CD4-positive, alpha-beta memory T cell (primary cell): Measurements from ENCODE around the gene GUCA1A. TPM values are rescaled to one million over a fixed set of nuclear protein-coding genes. Genes with fewer than 3 reads are reported as not detected.
"Not testable (repeated sequence)": the region's sequence is repeated elsewhere in the genome, so short reads cannot be mapped to it uniquely, and the experiment has no call there.

Experiments
- CTCF ChIA-PET: fragments of 350-600 bp; sonication (Branson Sonifier 250); formaldehyde crosslinking; loops from one replicate; lab custom pipeline; 2021; ENCODE audit warnings: inconsistent platforms; ENCODE audit not compliant: partially characterized antibody; lab: Charles Lee
- POLR2A ChIA-PET: fragments of 350-600 bp; sonication (Branson Sonifier 250); formaldehyde crosslinking; loops from one replicate; lab custom pipeline; 2021; ENCODE audit not compliant: partially characterized antibody; lab: Charles Lee
- DNase-seq, 5 donors: peaks; one replicate each; pipeline versions ENCODE4 v3.0.0 to v3.0.0-alpha.2; 2020 to 2022; ENCODE audit warnings: mixed read lengths in 1 of 5
- H3K27ac ChIP-seq: one replicate; pipeline ENCODE4 v1.7.0; 2013; ENCODE audit warnings: low read depth, low read length
- H3K27me3 ChIP-seq: 2 replicates; pipeline ENCODE4 v1.7.0; 2013; ENCODE audit warnings: mild to moderate bottlenecking, low read length, moderate library complexity; ENCODE audit not compliant: insufficient read depth
- H3K36me3 ChIP-seq: 2 replicates; pipeline ENCODE4 v1.7.0; 2013; ENCODE audit warnings: mild to moderate bottlenecking, low read length, moderate library complexity; ENCODE audit not compliant: insufficient read depth
- H3K4me1 ChIP-seq: 2 replicates; pipeline ENCODE4 v1.7.0; 2013; ENCODE audit warnings: mild to moderate bottlenecking, low read length, moderate library complexity; ENCODE audit not compliant: insufficient read depth
- H3K4me3 ChIP-seq, 2 donors: one replicate each; pipeline ENCODE4 v1.7.0; 2013; ENCODE audit warnings: low read length in 2 of 2, mild to moderate bottlenecking in 1 of 2
- H3K9me3 ChIP-seq, 2 donors: one replicate each; pipeline ENCODE4 v1.7.0; 2013; ENCODE audit warnings: low read length in 2 of 2, control low read depth in 1 of 2; ENCODE audit not compliant: control insufficient read depth in 1 of 2
- H3K27ac Mint-ChIP-seq, 7 donors: one replicate each; pipeline ENCODE4 v1.8.0; 2020 to 2021; ENCODE audit warnings: mixed read lengths in 7 of 7, mild to moderate bottlenecking in 6 of 7, inconsistent platforms in 3 of 7, moderate library complexity in 3 of 7
- H3K27me3 Mint-ChIP-seq, 2 donors: one replicate each; pipeline ENCODE4 v1.8.0; 2020 to 2021; ENCODE audit warnings: mixed read lengths in 2 of 2
- H3K36me3 Mint-ChIP-seq, 2 donors: one replicate each; pipeline ENCODE4 v1.8.0; 2020 to 2021; ENCODE audit warnings: mixed read lengths in 2 of 2, inconsistent platforms in 1 of 2, mild to moderate bottlenecking in 1 of 2
- H3K4me1 Mint-ChIP-seq, 4 donors: one replicate each; pipeline ENCODE4 v1.8.0; 2020 to 2021; ENCODE audit warnings: mixed read lengths in 4 of 4, mild to moderate bottlenecking in 1 of 4
- H3K4me3 Mint-ChIP-seq, 8 donors: one replicate each; pipeline ENCODE4 v1.8.0; 2020 to 2021; ENCODE audit warnings: mixed read lengths in 8 of 8, mild to moderate bottlenecking in 7 of 8, moderate library complexity in 6 of 8, inconsistent platforms in 3 of 8
- H3K9me3 Mint-ChIP-seq, 8 donors: one replicate each; pipeline ENCODE4 v1.8.0; 2020 to 2021; ENCODE audit warnings: mixed read lengths in 8 of 8, mild to moderate bottlenecking in 5 of 8, inconsistent platforms in 3 of 8, moderate library complexity in 1 of 8
- intact Hi-C: fragments of 100-400 bp; cut with micrococcal nuclease; formaldehyde crosslinking; loops from one replicate; pipeline ENCODE4 v1.15.1; 2023
- polyA plus RNA-seq, 2 donors: library from polyadenylated mRNA; unstranded; fragments of 300-500 nt; fragmentation: Illumina TruSeq; gene quantifications; one replicate each; pipeline ENCODE4 v1.2.3, GENCODE V29; 2021
- total RNA-seq, 2 experiments: library from RNA; stranded (reverse); gene quantifications; one replicate each; pipeline ENCODE4 v1.2.3, GENCODE V29; 2021

Gene GUCA1A
- total and polyA plus RNA-seq, 4 experiments from 2014 or later, result not detected

DNA sequence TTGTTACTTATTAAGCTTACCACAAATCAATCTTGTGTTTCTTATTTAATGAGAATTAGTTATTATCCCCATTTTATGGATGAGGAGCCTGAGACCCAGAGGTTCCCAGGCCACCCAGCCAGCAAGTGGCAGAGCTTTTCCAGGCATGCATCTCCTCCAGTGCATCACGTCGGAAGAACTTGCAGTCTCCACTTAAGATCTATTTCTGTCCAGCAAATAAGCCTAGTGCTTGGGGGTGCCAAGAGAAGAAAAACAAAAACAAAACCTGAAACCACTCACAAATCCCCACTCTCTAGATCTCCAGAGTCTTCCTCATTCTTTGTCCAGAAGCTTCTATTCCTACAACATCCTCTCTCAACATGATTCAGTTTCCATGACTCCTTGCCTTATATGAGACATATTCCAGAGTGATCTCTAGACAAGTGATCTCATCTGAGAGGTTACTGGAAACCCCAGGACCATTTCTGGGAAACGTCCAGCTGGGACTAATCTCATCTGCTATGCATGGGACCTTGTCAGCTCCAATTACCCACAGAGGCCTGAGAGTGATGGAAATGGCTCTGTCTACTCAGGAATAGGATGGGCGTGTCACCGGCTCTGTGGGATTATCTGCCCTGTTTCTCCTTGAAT, 17.5 kb downstream of the GUCA1A start:
- POLR2A ChIA-PET, result no interaction called here
- CTCF ChIA-PET, result interaction anchor here (1.3 kb wide), 1 partner anchor 357 kb away, joined by 4 read pairs; no protein-coding TSS in a partner anchor
- intact Hi-C loops, result no loop called here
- H3K27ac Mint-ChIP-seq, result no peak overlapping the region
- H3K9me3 Mint-ChIP-seq, result no peaks in the 10 kb centered on the region
- no peak for DNase-seq
- no peak overlapping the region for H3K4me3 Mint-ChIP-seq
- H3K36me3 Mint-ChIP-seq, result peaks cover 0 to 4% of the 10 kb centered on the region in 2 donors
- no peaks in the 10 kb centered on the region for H3K36me3 ChIP-seq
- H3K27me3 ChIP-seq, result no peaks in the 10 kb centered on the region
- H3K4me1 Mint-ChIP-seq, result no peaks in the 10 kb centered on the region
- H3K27ac ChIP-seq, result no peak overlapping the region
- H3K4me1 ChIP-seq, result no peaks in the 10 kb centered on the region
- H3K4me3 ChIP-seq, result no peak overlapping the region
- H3K27me3 Mint-ChIP-seq, result no peaks in the 10 kb centered on the region
- no peaks in the 10 kb centered on the region for H3K9me3 ChIP-seq

DNA sequence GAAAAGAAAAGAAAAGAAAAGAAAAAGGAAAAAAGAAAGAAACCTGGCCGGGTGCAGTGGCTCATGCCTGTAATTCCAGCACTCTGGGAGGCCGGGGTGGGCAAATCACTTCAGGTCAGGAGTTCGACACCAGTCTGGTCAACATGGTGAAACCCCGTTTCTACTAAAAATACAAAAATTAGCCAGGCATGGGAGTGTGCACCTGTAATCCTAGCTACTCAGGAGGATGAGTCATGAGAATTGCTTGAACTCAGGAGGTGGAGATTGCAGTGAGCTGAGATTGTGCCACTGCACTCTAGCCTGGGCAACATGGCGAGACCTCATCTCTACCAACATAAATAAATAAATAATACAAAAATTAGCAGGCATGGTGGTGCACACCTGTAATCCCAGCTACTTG, 19.2 kb downstream of the GUCA1A start:
- H3K4me3 ChIP-seq, H3K27ac ChIP-seq, H3K4me1 ChIP-seq, CTCF ChIA-PET, H3K4me1 Mint-ChIP-seq, H3K27me3 Mint-ChIP-seq, H3K27me3 ChIP-seq, intact Hi-C loops, H3K36me3 Mint-ChIP-seq, H3K9me3 ChIP-seq, H3K4me3 Mint-ChIP-seq, H3K9me3 Mint-ChIP-seq, DNase-seq, H3K27ac Mint-ChIP-seq, H3K36me3 ChIP-seq, POLR2A ChIA-PET: not testable (repeated sequence)

DNA sequence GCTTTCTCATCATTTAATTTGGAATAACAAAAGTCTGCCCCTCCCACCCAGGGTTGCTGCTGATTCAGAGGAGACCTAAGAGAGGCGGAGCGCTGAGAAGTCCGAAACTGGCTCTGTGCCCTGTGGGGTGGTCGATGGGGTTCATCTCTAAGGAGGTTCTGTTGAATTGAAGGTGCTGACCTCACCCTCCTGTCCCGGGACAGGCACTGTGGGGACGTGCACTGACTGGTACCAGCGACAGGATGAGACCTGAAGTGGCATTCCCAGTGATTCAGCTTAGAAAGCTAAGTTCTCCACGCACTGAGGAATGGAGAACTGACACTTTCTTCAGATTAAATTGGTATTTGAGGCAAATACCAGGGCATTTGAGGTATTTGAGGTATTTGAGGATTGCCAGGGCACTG, 20.3 kb downstream of the GUCA1A start:
- H3K4me3 Mint-ChIP-seq, result no peak overlapping the region
- ChIA-PET POLR2A (no interaction called here), CTCF (no interaction called here)
- H3K9me3 Mint-ChIP-seq, result no peaks in the 10 kb centered on the region
- Histone ChIP-seq H3K9me3 (no peaks in the 10 kb centered on the region), H3K4me3 (no peak overlapping the region), H3K27me3 (no peaks in the 10 kb centered on the region), H3K4me1 (no peaks in the 10 kb centered on the region), H3K36me3 (no peaks in the 10 kb centered on the region), H3K27ac (no peak overlapping the region)
- intact Hi-C loops, result no loop called here
- no peaks in the 10 kb centered on the region for H3K4me1 Mint-ChIP-seq
- H3K36me3 Mint-ChIP-seq, result peaks cover 0 to 4% of the 10 kb centered on the region in 2 donors
- H3K27me3 Mint-ChIP-seq, result no peaks in the 10 kb centered on the region
- DNase-seq, result no peak
- no peak overlapping the region for H3K27ac Mint-ChIP-seq

DNA sequence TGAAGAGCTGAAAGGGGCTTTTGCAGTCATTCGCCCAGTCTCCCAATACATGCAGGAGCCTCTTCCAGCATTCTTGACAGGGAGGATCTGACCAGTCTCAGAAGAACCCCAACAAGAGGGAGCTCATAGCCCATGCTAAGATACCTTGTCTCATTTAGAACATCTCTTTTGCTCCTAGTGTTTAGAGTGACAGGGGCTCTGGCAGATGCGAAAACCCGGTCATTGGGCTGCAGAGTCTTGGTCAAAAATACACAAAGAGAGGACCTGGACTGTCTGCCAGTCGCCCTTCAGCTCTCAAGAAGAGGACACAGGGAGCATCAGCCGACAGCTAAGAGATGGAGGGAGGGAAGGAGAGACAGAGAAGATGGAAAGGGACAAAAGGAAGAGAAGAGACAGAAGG, 20.9 kb downstream of the GUCA1A start:
- H3K27me3 Mint-ChIP-seq, result no peaks in the 10 kb centered on the region
- ChIA-PET CTCF (no interaction called here), POLR2A (no interaction called here)
- H3K36me3 Mint-ChIP-seq, result peaks cover 0 to 4% of the 10 kb centered on the region in 2 donors
- intact Hi-C loops, result no loop called here
- H3K4me1 Mint-ChIP-seq, result no peaks in the 10 kb centered on the region
- H3K27ac Mint-ChIP-seq, result peak overlapping the region in 1 of 7 donors; percentile 61
- H3K27ac ChIP-seq, result no peak overlapping the region
- H3K4me1 ChIP-seq, result no peaks in the 10 kb centered on the region
- H3K36me3 ChIP-seq, result no peaks in the 10 kb centered on the region
- DNase-seq, result no peak
- no peaks in the 10 kb centered on the region for H3K9me3 Mint-ChIP-seq
- no peaks in the 10 kb centered on the region for H3K9me3 ChIP-seq
- no peak overlapping the region for H3K4me3 Mint-ChIP-seq
- no peak overlapping the region for H3K4me3 ChIP-seq
- H3K27me3 ChIP-seq, result no peaks in the 10 kb centered on the region

DNA sequence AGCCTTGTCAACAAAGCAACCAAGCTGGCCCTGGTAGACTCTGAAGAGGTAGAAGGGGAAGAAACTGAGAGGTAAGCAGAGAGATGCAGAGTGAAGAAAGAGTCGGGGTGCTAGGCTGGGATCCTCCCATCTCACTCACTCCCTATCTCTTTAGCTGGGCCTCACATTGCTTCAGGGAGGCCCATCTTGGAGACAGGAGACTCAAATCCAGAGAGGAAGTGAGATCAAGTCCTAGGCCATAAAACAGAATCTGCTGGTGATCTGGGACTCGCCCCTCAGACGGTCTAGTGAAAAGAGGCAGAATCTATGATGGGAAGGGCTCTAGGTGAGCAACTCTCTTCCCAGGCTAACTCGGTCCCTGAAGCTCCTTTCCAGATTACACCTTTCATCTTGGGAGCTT, 22.3 kb downstream of the GUCA1A start:
- peaks cover 0 to 6% (median 0%) of the 10 kb centered on the region in 4 donors for H3K4me1 Mint-ChIP-seq
- CTCF ChIA-PET, result interaction anchor here (0.7 to 1.1 kb wide), 3 partner anchors 19 to 366 kb away, joined by 3 to 4 read pairs (median 3); no protein-coding TSS in a partner anchor

DNA sequence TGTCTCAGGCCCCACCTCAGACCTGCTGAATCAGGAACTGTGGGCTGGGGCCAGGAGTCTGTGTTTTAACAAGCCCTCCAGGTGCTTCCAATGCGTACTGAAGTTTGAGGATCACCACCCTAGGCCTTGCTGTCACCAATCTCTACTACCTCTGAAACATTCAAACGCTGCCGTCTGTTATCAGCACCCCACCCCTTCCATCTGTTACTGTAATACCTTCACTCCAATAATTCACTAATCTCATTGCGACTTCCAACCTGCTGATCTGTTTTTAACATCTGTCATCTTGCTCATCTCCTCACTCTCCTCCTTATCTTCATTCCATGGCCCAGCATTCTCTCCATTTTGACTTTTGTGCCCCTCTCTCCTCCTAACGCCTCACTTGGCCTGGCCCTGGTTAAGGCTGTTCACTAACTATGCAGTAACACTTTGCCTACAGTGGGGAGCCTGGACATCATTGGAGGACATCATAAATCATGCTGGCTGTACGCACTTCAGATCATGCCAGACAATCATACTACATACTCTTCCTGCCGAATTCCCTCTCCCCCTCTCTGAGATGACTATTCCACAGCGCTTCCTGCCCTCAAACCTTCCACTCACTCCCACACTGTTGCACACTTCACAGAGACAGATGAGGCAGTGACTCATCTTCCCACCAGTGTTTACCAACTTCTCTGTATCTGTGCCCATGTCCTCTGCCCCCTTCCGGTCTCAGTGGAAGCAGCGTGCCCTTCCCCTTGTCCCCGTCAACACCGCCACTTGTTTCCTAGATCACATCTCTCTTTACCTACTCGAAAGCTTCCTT, 24.6 kb downstream of the GUCA1A start:
- H3K27ac Mint-ChIP-seq, result no peak overlapping the region
- peaks cover 0 to 9% (median 3%) of the 10 kb centered on the region in 8 donors for H3K9me3 Mint-ChIP-seq
- peak in 2 of 5 donors; percentile 10 to 55 for DNase-seq
- H3K36me3 Mint-ChIP-seq, result peaks cover 14 to 15% of the 10 kb centered on the region in 2 donors
- H3K27me3 ChIP-seq, result no peaks in the 10 kb centered on the region
- ChIA-PET POLR2A (no interaction called here), CTCF (no interaction called here)
- no peak overlapping the region for H3K4me3 ChIP-seq
- no peak overlapping the region for H3K27ac ChIP-seq
- H3K36me3 ChIP-seq, result no peaks in the 10 kb centered on the region
- peaks cover 0 to 8% (median 0%) of the 10 kb centered on the region in 4 donors for H3K4me1 Mint-ChIP-seq
- intact Hi-C loops, result no loop called here
- H3K4me1 ChIP-seq, result no peaks in the 10 kb centered on the region
- H3K4me3 Mint-ChIP-seq, result no peak overlapping the region
- no peaks in the 10 kb centered on the region for H3K9me3 ChIP-seq
- H3K27me3 Mint-ChIP-seq, result no peaks in the 10 kb centered on the region

More for the DNA sequence above, 22.3 kb downstream of the GUCA1A start:
- Histone ChIP-seq H3K36me3 (no peaks in the 10 kb centered on the region), H3K4me3 (no peak overlapping the region), H3K27me3 (no peaks in the 10 kb centered on the region), H3K27ac (no peak overlapping the region), H3K9me3 (no peaks in the 10 kb centered on the region), H3K4me1 (no peaks in the 10 kb centered on the region)
- Mint-ChIP-seq H3K9me3 (peaks cover 0 to 5% (median 2%) of the 10 kb centered on the region in 8 donors), H3K4me3 (no peak overlapping the region), H3K27ac (no peak overlapping the region), H3K36me3 (peaks cover 5 to 11% of the 10 kb centered on the region in 2 donors), H3K27me3 (no peaks in the 10 kb centered on the region)
- POLR2A ChIA-PET, result no interaction called here
- DNase-seq, result no peak
- intact Hi-C loops, result no loop called here
